ENCODE data around the gene CPNE8. TPM values are rescaled to one million over a fixed set of nuclear protein-coding genes. Genes with fewer than 3 reads are reported as not detected.

Gene CPNE8
- total and polyA plus RNA-seq, 2 donors (not counting 1 experiment from before 2014, with no cell fraction given): 1.5 to 1.6 TPM

GRCh38 chr12:38759621-38760020 lies 145.8 kb downstream of the CPNE8 start:
- Histone ChIP-seq H4K20me1 (ENCODE audit: control insufficient read depth, insufficient read depth, low read length, poor library complexity, severe bottlenecking) (no peaks in the 10 kb centered on the region), H2AFZ (ENCODE audit: insufficient read depth, low read depth, low read length, poor library complexity, severe bottlenecking) (no peak overlapping the region), H3K9me3 (ENCODE audit: control extremely low read depth in 1 of 3, control insufficient read depth in 2 of 3, insufficient read depth in 1 of 3, low read length in 2 of 3) (no peaks in the 10 kb centered on the region), H3K4me1 (ENCODE audit: control insufficient read depth in 2 of 2, insufficient read depth in 2 of 2, low read length in 2 of 2) (no peaks in the 10 kb centered on the region), H3K4me2 (replicated peaks; ENCODE audit: low read depth, low read length, poor library complexity, severe bottlenecking) (no peak overlapping the region), H3K36me3 (replicated peaks in 1 of 2; ENCODE audit: control extremely low read depth in 1 of 2, control insufficient read depth in 1 of 2, extremely low read depth in 1 of 2, insufficient read depth in 2 of 2, low read length in 1 of 2) (no peaks in the 10 kb centered on the region), H3K79me2 (ENCODE audit: control insufficient read depth, insufficient read depth, low read length) (no peaks in the 10 kb centered on the region), H3K27me3 (replicated peaks in 1 of 4; ENCODE audit: control extremely low read depth in 1 of 4, control insufficient read depth in 3 of 4, insufficient read depth in 4 of 4, low read length in 3 of 4) (no peaks in the 10 kb centered on the region), H3K27ac (ENCODE audit: low read length in 2 of 2) (no peak overlapping the region), H3K4me3 (ENCODE audit: control extremely low read depth in 1 of 5, extremely low read depth in 1 of 5, insufficient read depth in 1 of 5, low read depth in 2 of 5, low read length in 4 of 5) (no peak overlapping the region), H3K9ac (ENCODE audit: low read length) (no peak overlapping the region)
- ChIA-PET POLR2A (no interaction called here), CTCF (no interaction called here)
- intact Hi-C loops (cut with micrococcal nuclease): no loop called here
- Mint-ChIP-seq H3K27ac (no peak overlapping the region), H3K9me3 (ENCODE audit: insufficient read depth) (no peaks in the 10 kb centered on the region), H3K27me3 (no peaks in the 10 kb centered on the region), H3K4me1 (no peaks in the 10 kb centered on the region), H3K4me3 (no peak overlapping the region)
- no peak for ATAC-seq (ENCODE audit: low read depth)
- DNase-seq: no peak
- TF ChIP-seq EZH2 (IDR thresholded peaks at IDR 0.05; ENCODE audit: borderline replicate concordance, insufficient read depth, low read depth, low read length, poor library complexity, severe bottlenecking) (no peak), CTCF (IDR thresholded peaks at IDR 0.05) (no peak)

GRCh38 chr12:38746744-38747143 lies 158.6 kb downstream of the CPNE8 start:
- peaks cover 0 to 4% (median 0%) of the 10 kb centered on the region in 3 donors for H3K9me3 ChIP-seq (ENCODE audit: control extremely low read depth in 1 of 3, control insufficient read depth in 2 of 3, insufficient read depth in 1 of 3, low read length in 2 of 3)
- H3K9ac ChIP-seq (ENCODE audit: low read length): no peak overlapping the region
- ATAC-seq (ENCODE audit: low read depth) (no peak), DNase-seq (no peak)
- no peaks in the 10 kb centered on the region for H4K20me1 ChIP-seq (ENCODE audit: control insufficient read depth, insufficient read depth, low read length, poor library complexity, severe bottlenecking)
- no peaks in the 10 kb centered on the region for H3K79me2 ChIP-seq (ENCODE audit: control insufficient read depth, insufficient read depth, low read length)
- H2AFZ ChIP-seq (ENCODE audit: insufficient read depth, low read depth, low read length, poor library complexity, severe bottlenecking): no peak overlapping the region
- no CpG with 5 or more reads among the region's 2 CpGs for WGBS (ENCODE audit: insufficient coverage)
- no peak overlapping the region for H3K4me2 ChIP-seq (replicated peaks; ENCODE audit: low read depth, low read length, poor library complexity, severe bottlenecking)
- Mint-ChIP-seq H3K4me3 (no peak overlapping the region), H3K9me3 (ENCODE audit: insufficient read depth) (no peaks in the 10 kb centered on the region), H3K27me3 (no peaks in the 10 kb centered on the region), H3K4me1 (peaks cover 5% of the 10 kb centered on the region), H3K27ac (no peak overlapping the region)
- no peak overlapping the region for H3K27ac ChIP-seq (ENCODE audit: low read length in 2 of 2)
- no peaks in the 10 kb centered on the region for H3K36me3 ChIP-seq (replicated peaks in 1 of 2; ENCODE audit: control extremely low read depth in 1 of 2, control insufficient read depth in 1 of 2, extremely low read depth in 1 of 2, insufficient read depth in 2 of 2, low read length in 1 of 2)
- TF ChIP-seq EZH2 (IDR thresholded peaks at IDR 0.05; ENCODE audit: borderline replicate concordance, insufficient read depth, low read depth, low read length, poor library complexity, severe bottlenecking) (no peak), CTCF (IDR thresholded peaks at IDR 0.05) (no peak)
- ChIA-PET POLR2A (no interaction called here), CTCF (no interaction called here)
- peaks cover 0 to 5% of the 10 kb centered on the region in 2 donors for H3K4me1 ChIP-seq (ENCODE audit: control insufficient read depth in 2 of 2, insufficient read depth in 2 of 2, low read length in 2 of 2)
- intact Hi-C loops (cut with micrococcal nuclease): no loop called here
- no peaks in the 10 kb centered on the region for H3K27me3 ChIP-seq (replicated peaks in 1 of 4; ENCODE audit: control extremely low read depth in 1 of 4, control insufficient read depth in 3 of 4, insufficient read depth in 4 of 4, low read length in 3 of 4)
- H3K4me3 ChIP-seq (ENCODE audit: control extremely low read depth in 1 of 5, extremely low read depth in 1 of 5, insufficient read depth in 1 of 5, low read depth in 2 of 5, low read length in 4 of 5): no peak overlapping the region

All from B cell (primary cell).